NOMO-1 (cell line): Measurements from ENCODE around the gene BARX2.

Experiments used
- DNase-seq, 2 experiments: peaks; one replicate each; lab custom pipeline; 2025; ENCODE audit not compliant: unreplicated experiment in 2 of 2; lab: John Stamatoyannopoulos, UW

The BARX2 gene

DNA sequence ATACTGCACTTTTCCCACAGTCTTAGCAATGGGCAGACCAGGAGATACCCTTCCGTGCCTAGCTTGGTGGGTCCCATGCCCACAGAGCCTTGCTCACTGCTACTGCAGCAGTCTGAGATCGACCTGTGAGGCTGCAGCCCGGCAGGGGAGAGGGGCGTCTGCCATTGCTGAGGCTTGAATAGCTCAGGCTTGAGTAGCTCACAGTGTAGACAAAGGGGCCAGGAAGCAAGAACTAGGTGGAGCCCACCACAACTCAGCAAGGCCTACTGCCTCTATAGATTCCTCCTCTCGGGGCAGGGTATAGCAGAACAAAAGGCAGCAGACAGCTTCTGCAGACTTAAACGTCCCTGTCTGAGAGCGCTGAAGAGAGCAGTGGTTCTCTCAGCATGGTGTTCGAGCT, 118.1 kb downstream of the BARX2 start:
- DNase-seq, result no peak
